G401.6 (cell line): Measurements from ENCODE around the gene PLA2G4F.

Experiments
- FAIRE-seq: peaks from 2 replicates; lab custom pipeline; 2012; peaks lifted over from hg19 to GRCh38; lab: Jason Lieb, UNC

PLA2G4F gene

GRCh38 chr15:42165106-42165505, 8.7 kb upstream of the PLA2G4F start:
- FAIRE-seq = no peak

GRCh38 chr15:42163947-42164550, 7.6 kb upstream of the PLA2G4F start:
- no peak for FAIRE-seq

GRCh38 chr15:42163291-42163690, 6.9 kb upstream of the PLA2G4F start:
- no peak for FAIRE-seq

GRCh38 chr15:42160136-42160535, 3.7 kb upstream of the PLA2G4F start:
- FAIRE-seq = no peak

GRCh38 chr15:42159381-42160015, 3.1 kb upstream of the PLA2G4F start:
- FAIRE-seq = no peak

- no peak for FAIRE-seq
Measured at GRCh38 chr15:42158941-42159340, 2.5 kb upstream of the PLA2G4F start.

- FAIRE-seq = no peak
Measured at GRCh38 chr15:42157981-42158765, 1.7 kb upstream of the PLA2G4F start.

- FAIRE-seq = no peak
Measured at GRCh38 chr15:42157381-42157780, 945 bp upstream of the PLA2G4F start.

- no peak for FAIRE-seq
Measured at GRCh38 chr15:42155546-42156242, 742 bp downstream of the PLA2G4F start.

- no peak for FAIRE-seq
Measured at GRCh38 chr15:42154956-42155355, 1.5 kb downstream of the PLA2G4F start.

- FAIRE-seq = no peak
Measured at GRCh38 chr15:42154212-42154941, 2.1 kb downstream of the PLA2G4F start.

- FAIRE-seq = no peak
Measured at GRCh38 chr15:42153874-42154211, 2.6 kb downstream of the PLA2G4F start.

- no peak for FAIRE-seq
Measured at GRCh38 chr15:42152921-42153698, 3.3 kb downstream of the PLA2G4F start.

GRCh38 chr15:42152196-42152920, 4.1 kb downstream of the PLA2G4F start:
- FAIRE-seq = no peak

- no peak for FAIRE-seq
Measured at GRCh38 chr15:42151736-42152135, 4.7 kb downstream of the PLA2G4F start.

GRCh38 chr15:42151141-42151561, 5.3 kb downstream of the PLA2G4F start:
- FAIRE-seq = no peak

GRCh38 chr15:42150219-42150970, 6.0 kb downstream of the PLA2G4F start:
- no peak for FAIRE-seq

- no peak for FAIRE-seq
Measured at GRCh38 chr15:42149493-42150218, 6.8 kb downstream of the PLA2G4F start.

GRCh38 chr15:42148808-42149492, 7.5 kb downstream of the PLA2G4F start:
- no peak for FAIRE-seq
